ENCODE results near the gene GRAMD1B. TPM values are rescaled to one million over a fixed set of nuclear protein-coding genes. Genes with fewer than 3 reads are reported as not detected.

The GRAMD1B gene
- total RNA-seq, 4 donors from 2014 or later, result 0.30 to 1.5 (median 0.68) TPM

DNA sequence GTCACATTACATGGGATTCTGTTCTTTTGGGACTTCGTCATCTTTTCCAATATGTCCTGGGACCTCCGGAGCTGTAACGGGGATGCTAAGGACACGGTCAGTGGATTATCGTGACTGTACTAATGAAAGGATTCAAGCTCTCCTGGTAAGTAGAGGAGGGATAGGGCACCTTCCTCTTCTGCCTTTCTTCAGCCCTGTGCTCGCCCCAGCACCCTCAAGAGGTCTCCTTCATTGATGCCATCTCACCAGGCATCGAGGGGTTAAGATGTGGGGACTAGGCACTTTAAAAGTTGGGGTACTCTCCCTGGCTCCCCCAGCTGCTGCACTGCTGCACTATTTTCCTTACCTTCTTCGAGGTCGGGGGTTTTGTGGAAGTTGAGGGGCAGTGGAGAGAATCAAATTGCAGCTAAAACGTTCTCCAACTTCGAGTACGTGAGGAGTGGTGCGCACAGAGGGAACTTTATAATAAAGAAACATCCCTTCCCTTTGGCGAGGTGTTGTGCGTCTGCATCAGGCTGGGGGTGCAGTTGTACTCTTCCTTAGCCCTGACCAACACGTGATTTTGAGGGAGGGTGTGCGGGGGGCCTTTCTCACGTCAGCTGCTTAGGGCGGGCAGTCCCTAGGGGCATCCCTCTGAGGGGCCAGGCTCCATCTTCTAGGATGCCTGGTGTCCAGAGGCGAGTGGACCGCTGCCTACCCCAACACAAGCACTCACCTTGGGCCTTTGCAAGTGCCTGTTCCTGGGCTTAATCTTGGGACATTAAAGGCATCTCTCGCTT, 96.1 kb downstream of the GRAMD1B start:
- no peak overlapping the region for H3K4me3 ChIP-seq (ENCODE audit: low read depth, poor library complexity, severe bottlenecking)
- DNase-seq (ENCODE audit: low spot score in 2 of 2), result no peak
- TF ChIP-seq, protein P1, sequence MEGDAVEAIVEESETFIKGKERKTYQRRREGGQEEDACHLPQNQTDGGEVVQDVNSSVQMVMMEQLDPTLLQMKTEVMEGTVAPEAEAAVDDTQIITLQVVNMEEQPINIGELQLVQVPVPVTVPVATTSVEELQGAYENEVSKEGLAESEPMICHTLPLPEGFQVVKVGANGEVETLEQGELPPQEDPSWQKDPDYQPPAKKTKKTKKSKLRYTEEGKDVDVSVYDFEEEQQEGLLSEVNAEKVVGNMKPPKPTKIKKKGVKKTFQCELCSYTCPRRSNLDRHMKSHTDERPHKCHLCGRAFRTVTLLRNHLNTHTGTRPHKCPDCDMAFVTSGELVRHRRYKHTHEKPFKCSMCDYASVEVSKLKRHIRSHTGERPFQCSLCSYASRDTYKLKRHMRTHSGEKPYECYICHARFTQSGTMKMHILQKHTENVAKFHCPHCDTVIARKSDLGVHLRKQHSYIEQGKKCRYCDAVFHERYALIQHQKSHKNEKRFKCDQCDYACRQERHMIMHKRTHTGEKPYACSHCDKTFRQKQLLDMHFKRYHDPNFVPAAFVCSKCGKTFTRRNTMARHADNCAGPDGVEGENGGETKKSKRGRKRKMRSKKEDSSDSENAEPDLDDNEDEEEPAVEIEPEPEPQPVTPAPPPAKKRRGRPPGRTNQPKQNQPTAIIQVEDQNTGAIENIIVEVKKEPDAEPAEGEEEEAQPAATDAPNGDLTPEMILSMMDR (IDR thresholded peaks at IDR 0.05), result no peak
- no peak for TF ChIP-seq POLR2A (IDR thresholded peaks at IDR 0.05)
- WGBS, 2 donors, result 69 to 75% methylated on average over 22 of the region's 22 CpGs
- intact Hi-C loops (cut with DNase I; ENCODE audit: low total_unique reads), result no loop called here

DNA sequence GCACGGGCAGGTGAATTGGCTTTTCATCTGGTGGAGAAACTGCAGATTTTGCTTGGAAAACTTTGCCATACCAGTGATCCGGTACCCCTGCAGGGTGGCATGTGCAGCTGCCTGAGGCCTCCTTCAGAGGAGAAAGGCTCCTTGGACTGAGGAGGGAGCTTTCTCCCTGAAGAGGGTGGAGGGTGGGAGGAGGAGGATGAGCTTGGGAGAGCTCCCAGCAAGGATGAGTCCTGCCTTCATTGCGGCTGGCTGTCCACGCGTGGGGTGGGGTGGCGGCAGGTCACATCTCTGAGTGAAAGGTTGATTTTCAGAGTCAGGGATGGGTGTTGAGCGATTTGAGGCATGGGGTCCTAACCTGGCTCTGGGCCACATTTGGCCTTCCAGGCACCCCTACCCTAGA, 96.8 kb downstream of the GRAMD1B start:
- no peak for TF ChIP-seq POLR2A (IDR thresholded peaks at IDR 0.05)
- TF ChIP-seq, protein P1 (IDR thresholded peaks at IDR 0.05), result no peak
- 76 to 81% methylated on average over 7 of the region's 7 CpGs for WGBS, 2 donors

DNA sequence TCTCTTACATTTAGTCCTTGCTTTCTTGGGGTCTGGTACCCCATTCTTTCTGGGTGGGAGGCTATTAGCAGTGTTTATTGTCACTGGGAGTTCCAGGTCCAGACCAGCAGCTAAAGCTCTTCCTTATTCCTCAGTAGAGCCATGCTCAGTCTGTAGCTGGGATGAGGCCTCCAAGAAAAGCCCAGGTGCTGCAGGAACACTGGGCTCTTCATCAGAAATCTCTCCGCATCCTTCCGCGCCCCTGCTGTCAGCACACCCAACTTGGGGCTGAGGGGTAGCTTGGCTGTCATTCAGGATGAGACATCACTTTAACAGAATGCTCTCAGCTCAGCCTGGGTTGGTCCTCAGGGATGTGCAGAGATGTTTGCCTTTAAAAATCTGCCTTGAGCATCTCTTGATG, 97.5 kb downstream of the GRAMD1B start:
- no peak overlapping the region for H3K4me3 ChIP-seq (ENCODE audit: low read depth, poor library complexity, severe bottlenecking)
- no peak for DNase-seq (ENCODE audit: low spot score in 2 of 2)
- 84 to 95% methylated on average over 3 of the region's 3 CpGs for WGBS, 2 donors
- intact Hi-C loops (cut with DNase I; ENCODE audit: low total_unique reads), result no loop called here
- no peak for TF ChIP-seq POLR2A (IDR thresholded peaks at IDR 0.05)
- TF ChIP-seq, protein P1 (IDR thresholded peaks at IDR 0.05), result no peak

More for the DNA sequence above, 96.8 kb downstream of the GRAMD1B start:
- H3K4me3 ChIP-seq (ENCODE audit: low read depth, poor library complexity, severe bottlenecking), result no peak overlapping the region
- intact Hi-C loops (cut with DNase I; ENCODE audit: low total_unique reads), result no loop called here
- no peak for DNase-seq (ENCODE audit: low spot score in 2 of 2)

DNA sequence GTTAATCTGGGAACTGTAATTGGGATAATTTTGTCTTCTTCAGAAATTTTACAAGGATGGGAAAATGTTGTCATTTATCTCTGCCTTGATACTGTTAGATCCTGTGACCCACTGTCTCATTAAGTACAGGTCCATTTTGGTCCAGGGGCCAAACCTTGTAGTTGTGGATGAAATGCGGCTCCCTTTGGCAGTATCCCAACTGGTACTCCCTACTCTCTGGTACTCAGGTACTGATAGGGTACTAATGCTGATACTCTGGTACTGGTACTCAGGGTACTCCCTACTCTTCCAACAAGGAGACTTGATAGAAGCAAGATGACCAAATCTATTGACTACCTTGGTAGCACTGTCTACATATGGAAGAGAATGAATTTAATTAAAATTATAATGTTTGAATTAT, 97.9 kb downstream of the GRAMD1B start:
- 91 to 94% methylated on average over 1 of the region's 1 CpG for WGBS, 2 donors
- no peak for DNase-seq (ENCODE audit: low spot score in 2 of 2)
- intact Hi-C loops (cut with DNase I; ENCODE audit: low total_unique reads), result no loop called here
- TF ChIP-seq POLR2A (IDR thresholded peaks at IDR 0.05), result no peak
- TF ChIP-seq, protein P1 (IDR thresholded peaks at IDR 0.05), result no peak
- no peak overlapping the region for H3K4me3 ChIP-seq (ENCODE audit: low read depth, poor library complexity, severe bottlenecking)

DNA sequence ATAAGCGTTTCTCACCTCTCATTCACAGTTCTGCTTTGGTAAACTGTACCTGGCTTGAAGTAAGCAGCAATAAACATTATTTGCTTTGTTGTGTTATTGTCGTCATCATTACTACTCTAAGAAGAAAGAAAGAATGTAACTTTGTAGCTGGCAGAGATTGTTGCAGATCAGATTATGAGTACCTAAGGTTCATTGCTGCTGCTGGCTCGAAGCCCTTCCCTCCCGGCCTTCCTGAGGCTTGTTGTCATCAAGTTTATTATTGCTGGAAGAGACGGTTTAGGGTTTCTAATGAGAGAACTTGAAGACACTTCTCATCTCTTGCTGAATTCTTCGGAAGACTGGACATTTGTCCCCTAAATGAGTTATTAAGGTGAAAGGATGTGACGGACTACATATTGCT, 101.3 kb downstream of the GRAMD1B start:
- H3K4me3 ChIP-seq (ENCODE audit: low read depth, poor library complexity, severe bottlenecking), result no peak overlapping the region
- intact Hi-C loops (cut with DNase I; ENCODE audit: low total_unique reads), result no loop called here
- WGBS, 2 donors, result 59 to 64% methylated on average over 7 of the region's 7 CpGs
- no peak for DNase-seq (ENCODE audit: low spot score in 2 of 2)
- TF ChIP-seq POLR2A (IDR thresholded peaks at IDR 0.05), result no peak
- TF ChIP-seq, protein P1 (IDR thresholded peaks at IDR 0.05), result no peak

DNA sequence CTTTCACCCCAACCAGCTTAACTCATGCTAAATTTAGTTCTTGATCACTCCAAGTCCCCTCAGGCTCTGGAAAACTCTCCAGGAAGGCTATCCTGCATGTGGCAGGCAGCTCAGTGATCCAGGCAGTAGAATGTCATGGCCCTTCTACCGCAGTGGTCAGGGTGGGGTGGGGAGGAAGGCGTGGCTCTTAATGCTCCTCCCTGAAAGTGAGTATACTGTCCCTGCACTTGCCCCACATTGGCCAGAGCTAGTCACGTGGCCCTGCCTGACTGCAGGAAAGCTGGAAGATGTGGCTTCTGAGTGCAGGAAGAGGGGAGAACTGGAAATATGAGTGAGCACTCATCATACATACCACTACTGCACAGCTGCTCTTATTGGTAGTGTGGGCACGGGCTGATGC, 102.1 kb downstream of the GRAMD1B start:
- TF ChIP-seq POLR2A (IDR thresholded peaks at IDR 0.05), result no peak
- TF ChIP-seq, protein P1 (IDR thresholded peaks at IDR 0.05), result no peak
- H3K4me3 ChIP-seq (ENCODE audit: low read depth, poor library complexity, severe bottlenecking), result no peak overlapping the region
- WGBS, 2 donors, result 67 to 72% methylated on average over 4 of the region's 4 CpGs
- no peak for DNase-seq (ENCODE audit: low spot score in 2 of 2)
- intact Hi-C loops (cut with DNase I; ENCODE audit: low total_unique reads), result no loop called here
